Thoracic aorta endothelial cell (primary cell): ENCODE results near the gene MGA. TPM values are rescaled to one million over a fixed set of nuclear protein-coding genes. Genes with fewer than 3 reads are reported as not detected.

Experiments used
- small RNA-seq: library from RNA; depleted of rRNA; stranded (forward); fragments of <200 nt; gene quantifications from one replicate; pipeline ENCODE3, GENCODE V24; 2012
- total RNA-seq: library from RNA; depleted of rRNA; stranded (reverse); fragments of >200 nt; gene quantifications from 2 replicates; pipeline ENCODE4 v1.2.3, GENCODE V29; 2012

MGA gene
- total RNA-seq, result 46.3 and 50.0 TPM in 2 replicates

GRCh38 chr15:41660235-41661077 lies at the start of gene MGA:
MGA (plus strand) TSS chr15:41660405.

DNA sequence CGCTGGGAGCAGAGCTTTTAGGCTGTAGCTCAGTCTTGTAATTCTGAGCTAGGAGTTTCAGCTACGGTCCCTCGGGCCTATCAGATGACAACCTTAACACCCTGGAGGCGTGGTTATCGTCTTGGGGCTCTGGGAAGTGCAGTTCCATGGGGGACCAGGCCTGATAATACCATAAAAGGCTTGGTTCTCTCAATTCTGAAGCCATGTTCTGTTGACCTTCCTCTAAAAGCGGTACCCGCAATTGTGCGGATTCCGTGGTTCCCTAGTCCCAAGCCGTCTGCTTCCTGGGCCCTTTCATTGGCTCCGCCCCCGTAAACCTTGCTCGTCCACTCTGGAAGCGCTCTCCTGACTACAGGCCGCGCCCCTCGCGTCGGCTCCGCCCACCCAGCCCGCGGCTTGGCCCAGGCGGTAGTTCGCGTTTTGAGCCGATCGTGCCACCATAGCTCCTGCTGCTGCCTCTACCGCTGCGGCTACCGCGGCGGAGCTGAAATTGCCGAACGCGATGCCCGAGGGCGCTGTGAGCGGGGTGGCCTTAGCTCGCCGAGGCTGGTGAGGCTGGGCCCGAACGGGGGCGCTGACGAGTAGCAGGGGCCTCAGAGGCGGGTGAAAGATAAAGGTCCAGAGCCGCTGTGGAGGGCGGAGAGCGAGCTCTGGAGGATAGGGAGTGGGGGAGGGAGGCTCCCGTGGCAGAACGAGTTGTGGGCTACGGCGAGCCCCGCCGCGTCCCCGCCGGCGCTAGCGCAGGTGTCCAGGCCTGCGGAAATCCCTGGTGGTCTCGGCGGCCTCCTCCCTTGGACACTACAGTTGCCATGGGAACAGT lies 114.1 kb downstream of the MGA start, which contains the start of gene MAPKBP1:
MAPKBP1 (plus strand) TSS at position 423 of the 820 bp plus-strand sequence. CDS start 792 bp downstream, outside the sequence.

Small RNA genes within 50 kb of the gene (small RNA-seq; reads per million reads assigned to genes)
- gene MIR626, result not detected

Other genes with a start within 250 kb of the MGA start
- 49.3 and 55.9 TPM in 2 replicates for gene RTF1, start 243.3 kb upstream of the MGA start, total RNA-seq
- 0.36 and 1.2 TPM in 2 replicates for gene ITPKA, start 166.5 kb upstream of the MGA start, total RNA-seq
- 0.07 and 0.13 TPM in 2 replicates for gene LTK, start 146.6 kb upstream of the MGA start, total RNA-seq
- 23.2 and 30.2 TPM in 2 replicates for gene RPAP1, start 116.1 kb upstream of the MGA start, total RNA-seq
- 10.4 and 12.6 TPM in 2 replicates for gene TYRO3, start 101.2 kb upstream of the MGA start, total RNA-seq
- gene MAPKBP1, start 114.1 kb downstream of the MGA start, total RNA-seq, result 35.5 and 51.5 TPM in 2 replicates
- gene JMJD7, start 167.7 kb downstream of the MGA start, total RNA-seq, result 2.7 and 2.9 TPM in 2 replicates
- gene PLA2G4B, start 178.4 kb downstream of the MGA start, total RNA-seq, result 0.40 and 0.65 TPM in 2 replicates
- gene SPTBN5, start 233.6 kb downstream of the MGA start, total RNA-seq, result 8.5 TPM in 2 replicates